A673 (cell line): ENCODE results near the gene ANK3. TPM values are rescaled to one million over a fixed set of nuclear protein-coding genes. Genes with fewer than 3 reads are reported as not detected.

Source experiments
- BruUV-seq: library from RNA; stranded (reverse); fragments of 400-500 nt; replicated peaks from 2 replicates; lab custom pipeline; 2021; lab: Mats Ljungman, UMichigan
- CTCF ChIA-PET: fragments of 300-600 bp; sonication (Branson Sonifier 250); formaldehyde crosslinking; loops from one replicate; lab custom pipeline; 2022; ENCODE audit warnings: antibody characterized with exemption; lab: Charles Lee
- POLR2A ChIA-PET: fragments of 300-600 bp; sonication (Branson Sonifier 250); formaldehyde crosslinking; loops from one replicate; lab custom pipeline; 2022; ENCODE audit warnings: antibody characterized with exemption; ENCODE audit not compliant: low non-redundant PET; lab: Charles Lee
- DNase-seq: peaks from one replicate; pipeline ENCODE4 v3.0.0-alpha.2; 2015; ENCODE audit warnings: low spot score
- H3K27ac ChIP-seq: fragments of 200-600 bp; sonication (generic); 2 replicates; pipeline ENCODE4 v1.5.1; 2016; ENCODE audit warnings: mixed run types, low read depth, mild to moderate bottlenecking, mixed read lengths, antibody characterized with exemption, low read length; ENCODE audit not compliant: poor library complexity, severe bottlenecking
- H3K27me3 ChIP-seq: fragments of 200-600 bp; sonication (generic); replicated peaks from 2 replicates; pipeline ENCODE4 v1.6.1; 2017; ENCODE audit warnings: mixed run types, low read depth, mild to moderate bottlenecking, mixed read lengths, antibody characterized with exemption, low read length; ENCODE audit not compliant: insufficient read depth, poor library complexity
- H3K36me3 ChIP-seq: fragments of 200-600 bp; sonication (generic); 2 replicates; pipeline ENCODE4 v1.6.1; 2016; ENCODE audit warnings: mixed run types, mild to moderate bottlenecking, mixed read lengths, antibody characterized with exemption, low read length; ENCODE audit not compliant: insufficient read depth, poor library complexity, severe bottlenecking
- H3K4me1 ChIP-seq: fragments of 200-600 bp; sonication (generic); 2 replicates; pipeline ENCODE4 v1.6.1; 2017; ENCODE audit warnings: mixed run types, mild to moderate bottlenecking, mixed read lengths, antibody characterized with exemption, low read length; ENCODE audit not compliant: insufficient read depth, poor library complexity, severe bottlenecking
- H3K4me3 ChIP-seq: fragments of 200-600 bp; sonication (generic); 2 replicates; pipeline ENCODE4 v1.5.1; 2016; ENCODE audit warnings: low read depth, mixed run types, mild to moderate bottlenecking, mixed read lengths, low read length; ENCODE audit not compliant: poor library complexity, severe bottlenecking
- H3K9me3 ChIP-seq: fragments of 200-600 bp; sonication (generic); 2 replicates; pipeline ENCODE4 v1.6.1; 2016; ENCODE audit warnings: mixed run types, low read depth, mild to moderate bottlenecking, mixed read lengths, antibody characterized with exemption, low read length; ENCODE audit not compliant: poor library complexity, severe bottlenecking
- EZH2 ChIP-seq: fragments of 200-600 bp; sonication (generic); IDR thresholded peaks from 2 replicates; pipeline ENCODE4 v1.6.1; 2017; ENCODE audit warnings: borderline replicate concordance, low read depth, mild to moderate bottlenecking, mixed read lengths, antibody characterized with exemption, low read length; ENCODE audit not compliant: poor library complexity, severe bottlenecking
- intact Hi-C: fragments of 100-400 bp; cut with micrococcal nuclease; formaldehyde crosslinking; loops from one replicate; pipeline ENCODE4 v1.10.0; 2022; ENCODE audit not compliant: unreplicated experiment
- total RNA-seq: library from RNA; stranded (reverse); gene quantifications from 2 replicates; pipeline ENCODE4 v1.2.3, GENCODE V29; 2021
- TF ChIP-seq, protein P1 (sequence below): fragments of 300-800, 200-600 bp; sonication (generic); conservative IDR thresholded peaks from 2 replicates; pipeline ENCODE4 v1.5.1; 2017; ENCODE audit warnings: low read depth, mild to moderate bottlenecking, antibody characterized with exemption, low read length, moderate library complexity, mixed read lengths

The ANK3 gene
- total RNA-seq, 1 experiment from 2014 or later: 13.5 TPM

DNA sequence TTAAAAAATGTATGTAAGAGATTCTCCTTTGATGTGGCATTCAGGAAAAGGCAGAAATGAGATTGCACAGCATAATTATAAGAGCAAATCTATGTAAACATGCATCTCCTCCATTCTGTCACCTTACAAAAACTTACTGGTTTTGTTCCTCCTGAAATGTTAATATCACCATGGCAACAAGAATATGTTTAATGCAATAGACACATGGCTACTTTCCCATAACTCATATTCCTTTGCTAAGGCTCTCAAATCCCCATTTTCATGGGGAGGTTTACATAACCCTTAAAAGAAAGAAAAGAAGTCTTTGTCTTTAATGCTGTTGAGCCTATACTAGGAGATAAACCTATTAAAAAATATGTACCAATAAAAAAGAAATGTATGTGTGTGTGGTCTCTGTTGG, 136.2 kb downstream of the ANK3 start:
- intact Hi-C loops: no loop called here
- CTCF ChIA-PET: no interaction called here
- DNase-seq: no peak

GRCh38 chr10:60252688-60253087, 137.0 kb downstream of the ANK3 start:
- Histone ChIP-seq H3K4me1 (no peaks in the 10 kb centered on the region), H3K27me3 (no peaks in the 10 kb centered on the region), H3K4me3 (no peak overlapping the region), H3K9me3 (no peaks in the 10 kb centered on the region), H3K36me3 (no peaks in the 10 kb centered on the region), H3K27ac (no peak overlapping the region)
- TF ChIP-seq, protein P1, sequence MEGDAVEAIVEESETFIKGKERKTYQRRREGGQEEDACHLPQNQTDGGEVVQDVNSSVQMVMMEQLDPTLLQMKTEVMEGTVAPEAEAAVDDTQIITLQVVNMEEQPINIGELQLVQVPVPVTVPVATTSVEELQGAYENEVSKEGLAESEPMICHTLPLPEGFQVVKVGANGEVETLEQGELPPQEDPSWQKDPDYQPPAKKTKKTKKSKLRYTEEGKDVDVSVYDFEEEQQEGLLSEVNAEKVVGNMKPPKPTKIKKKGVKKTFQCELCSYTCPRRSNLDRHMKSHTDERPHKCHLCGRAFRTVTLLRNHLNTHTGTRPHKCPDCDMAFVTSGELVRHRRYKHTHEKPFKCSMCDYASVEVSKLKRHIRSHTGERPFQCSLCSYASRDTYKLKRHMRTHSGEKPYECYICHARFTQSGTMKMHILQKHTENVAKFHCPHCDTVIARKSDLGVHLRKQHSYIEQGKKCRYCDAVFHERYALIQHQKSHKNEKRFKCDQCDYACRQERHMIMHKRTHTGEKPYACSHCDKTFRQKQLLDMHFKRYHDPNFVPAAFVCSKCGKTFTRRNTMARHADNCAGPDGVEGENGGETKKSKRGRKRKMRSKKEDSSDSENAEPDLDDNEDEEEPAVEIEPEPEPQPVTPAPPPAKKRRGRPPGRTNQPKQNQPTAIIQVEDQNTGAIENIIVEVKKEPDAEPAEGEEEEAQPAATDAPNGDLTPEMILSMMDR: no peak
- no peak for TF ChIP-seq EZH2
- POLR2A ChIA-PET: no interaction called here
- intact Hi-C loops: no loop called here
- DNase-seq: no peak
- CTCF ChIA-PET: no interaction called here
- no TSS peak for BruUV-seq

More for the DNA sequence above, 136.2 kb downstream of the ANK3 start:
- H3K27me3 ChIP-seq: no peaks in the 10 kb centered on the region
- peaks cover 5% of the 10 kb centered on the region for H3K4me1 ChIP-seq
- H3K4me3 ChIP-seq: no peak overlapping the region
- H3K27ac ChIP-seq: no peak overlapping the region
- H3K36me3 ChIP-seq: no peaks in the 10 kb centered on the region
- H3K9me3 ChIP-seq: no peaks in the 10 kb centered on the region
- no TSS peak for BruUV-seq
- POLR2A ChIA-PET: no interaction called here
- TF ChIP-seq EZH2: no peak
- TF ChIP-seq, protein P1: no peak

- no peaks in the 10 kb centered on the region for H3K9me3 ChIP-seq
- no peak overlapping the region for H3K27ac ChIP-seq
- no peaks in the 10 kb centered on the region for H3K4me1 ChIP-seq
- H3K4me3 ChIP-seq: no peak overlapping the region
- no peaks in the 10 kb centered on the region for H3K27me3 ChIP-seq
- TF ChIP-seq, protein P1: no peak
- TF ChIP-seq EZH2: no peak
- no TSS peak for BruUV-seq
- intact Hi-C loops: no loop called here
- DNase-seq: no peak
- ChIA-PET CTCF (no interaction called here), POLR2A (no interaction called here)
- no peaks in the 10 kb centered on the region for H3K36me3 ChIP-seq
These were observed 143.3 kb downstream of the ANK3 start for GRCh38 chr10:60246382-60246781.
